Breast epithelium (tissue), 3 donors: ENCODE measurements around the gene RASEF.

Source experiments
- CTCF ChIP-seq, 3 donors: fragments of 450-650 bp; IDR thresholded peaks; one replicate each; pipeline ENCODE4 v1.5.1; 2016 to 2017; ENCODE audit warnings: antibody characterized with exemption in 3 of 3, mild to moderate bottlenecking in 3 of 3, moderate library complexity in 3 of 3
- POLR2A ChIP-seq: fragments of 450-650 bp; IDR thresholded peaks from one replicate; pipeline ENCODE4 v1.6.1; 2016; ENCODE audit warnings: antibody characterized with exemption, mild to moderate bottlenecking, moderate library complexity

GRCh38 chr9:83034026-83034425 is 28.9 kb downstream of the RASEF start:
- TF ChIP-seq CTCF (IDR thresholded peaks at IDR 0.05): no peak
- TF ChIP-seq POLR2A: no peak
